ENCODE data around the gene CTNNAL1. TPM values are rescaled to one million over a fixed set of nuclear protein-coding genes. Genes with fewer than 3 reads are reported as not detected.
A peak's percentile ranks its signal among the peaks of the same experiment; 100 is the strongest.

Gene CTNNAL1
- total RNA-seq, 2 donors from 2014 or later: 3.1 to 9.6 TPM

DNA sequence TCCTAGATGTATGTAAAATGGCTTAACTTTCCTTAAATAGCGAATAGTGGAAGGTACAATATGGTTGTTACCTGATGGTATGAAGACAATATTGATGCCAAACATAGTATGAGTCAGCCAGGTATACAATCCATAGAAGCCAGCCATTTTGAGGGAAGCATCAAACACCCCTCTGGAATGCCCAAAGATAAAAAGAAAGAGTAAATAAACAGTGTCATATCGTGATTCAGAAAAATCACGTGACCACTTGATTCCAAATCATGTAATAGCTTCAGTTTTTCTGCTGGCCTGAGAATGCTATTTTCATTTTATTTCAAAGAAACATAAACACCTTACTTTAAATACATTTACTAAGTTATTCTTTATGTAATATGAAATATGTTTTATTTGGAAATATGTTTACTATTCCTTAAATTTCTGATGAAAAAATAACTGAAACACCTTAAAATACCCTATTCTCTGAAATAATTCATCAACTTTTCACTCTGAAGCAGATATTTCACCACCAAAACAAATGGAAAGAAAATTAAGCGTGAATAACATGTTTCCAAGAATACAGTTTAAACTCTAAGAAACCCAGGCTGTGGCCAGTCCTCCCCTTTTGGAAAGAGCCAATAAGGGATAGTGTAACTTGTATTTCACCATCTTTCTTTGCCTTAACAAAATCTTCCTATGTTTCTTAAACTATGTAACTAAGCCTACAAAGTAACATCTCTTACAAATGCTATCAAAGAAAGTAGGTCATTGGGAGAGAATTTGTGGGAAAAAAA is 24.8 kb upstream of the CTNNAL1 start:
- no peak for ATAC-seq
- peaks cover 5% of the 10 kb centered on the region for H3K36me3 Mint-ChIP-seq (ENCODE audit: low read depth)

DNA sequence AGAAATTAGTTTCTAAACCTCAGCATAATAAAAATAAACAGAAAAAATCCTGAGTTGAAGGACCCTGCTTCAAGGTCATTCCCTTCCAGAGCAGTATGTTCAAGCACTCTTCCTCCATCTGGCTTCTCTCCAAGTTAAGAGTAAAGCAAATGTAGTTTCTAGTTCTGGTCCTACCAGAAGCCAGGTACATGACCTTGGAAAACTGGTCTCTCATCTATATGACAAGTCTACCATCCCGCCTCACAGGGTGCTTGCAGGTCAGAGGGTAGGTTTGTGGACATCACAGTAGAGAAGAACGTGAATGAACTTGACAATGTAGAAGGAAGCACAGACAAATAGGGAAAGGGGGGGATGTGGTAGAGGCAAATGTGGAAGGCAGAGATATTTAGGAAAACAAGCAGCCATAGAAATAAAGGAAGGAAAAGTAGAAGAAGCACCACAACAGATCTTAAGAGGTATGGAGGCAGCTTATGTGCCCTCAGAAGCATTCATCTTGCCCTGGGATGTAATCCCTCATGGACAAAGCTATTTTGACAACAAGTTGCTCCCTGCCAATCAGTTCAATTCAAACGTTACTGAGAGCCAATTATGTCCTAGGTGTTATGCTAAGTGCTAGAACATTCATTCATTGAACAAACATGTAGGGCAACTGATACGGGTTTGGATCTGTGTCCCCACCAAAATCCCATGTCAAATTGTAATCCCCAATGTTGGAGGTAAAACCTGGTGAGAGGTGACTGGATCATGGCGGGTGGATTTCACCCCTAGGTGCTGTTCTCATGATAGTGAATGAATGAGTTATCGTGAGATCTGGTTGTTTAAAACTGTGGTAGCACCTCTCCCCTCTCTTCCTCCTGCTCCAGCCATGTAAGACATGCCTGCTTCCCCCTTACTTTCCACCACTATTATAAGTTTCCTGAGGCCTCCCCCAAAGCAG is 23.7 kb upstream of the CTNNAL1 start:
- H3K4me3 Mint-ChIP-seq: no peak overlapping the region
- H3K9me3 ChIP-seq (ENCODE audit: control insufficient read depth, low read length, poor library complexity, severe bottlenecking): no peaks in the 10 kb centered on the region
- peaks cover 5% of the 10 kb centered on the region for H3K36me3 Mint-ChIP-seq (ENCODE audit: low read depth)
- H3K4me1 Mint-ChIP-seq: peaks cover 10% of the 10 kb centered on the region
- no peaks in the 10 kb centered on the region for H3K27me3 Mint-ChIP-seq
- ATAC-seq: no peak
- no peak for DNase-seq
- peak overlapping the region; percentile 67 for H3K27ac Mint-ChIP-seq

More for the DNA sequence above, 24.8 kb upstream of the CTNNAL1 start:
- peak overlapping the region; percentile 67 for H3K27ac Mint-ChIP-seq
- H3K9me3 ChIP-seq (ENCODE audit: control insufficient read depth, low read length, poor library complexity, severe bottlenecking): no peaks in the 10 kb centered on the region
- DNase-seq: no peak
- no peak overlapping the region for H3K4me3 Mint-ChIP-seq
- H3K4me1 Mint-ChIP-seq: peaks cover 10% of the 10 kb centered on the region
- no peaks in the 10 kb centered on the region for H3K27me3 Mint-ChIP-seq

DNA sequence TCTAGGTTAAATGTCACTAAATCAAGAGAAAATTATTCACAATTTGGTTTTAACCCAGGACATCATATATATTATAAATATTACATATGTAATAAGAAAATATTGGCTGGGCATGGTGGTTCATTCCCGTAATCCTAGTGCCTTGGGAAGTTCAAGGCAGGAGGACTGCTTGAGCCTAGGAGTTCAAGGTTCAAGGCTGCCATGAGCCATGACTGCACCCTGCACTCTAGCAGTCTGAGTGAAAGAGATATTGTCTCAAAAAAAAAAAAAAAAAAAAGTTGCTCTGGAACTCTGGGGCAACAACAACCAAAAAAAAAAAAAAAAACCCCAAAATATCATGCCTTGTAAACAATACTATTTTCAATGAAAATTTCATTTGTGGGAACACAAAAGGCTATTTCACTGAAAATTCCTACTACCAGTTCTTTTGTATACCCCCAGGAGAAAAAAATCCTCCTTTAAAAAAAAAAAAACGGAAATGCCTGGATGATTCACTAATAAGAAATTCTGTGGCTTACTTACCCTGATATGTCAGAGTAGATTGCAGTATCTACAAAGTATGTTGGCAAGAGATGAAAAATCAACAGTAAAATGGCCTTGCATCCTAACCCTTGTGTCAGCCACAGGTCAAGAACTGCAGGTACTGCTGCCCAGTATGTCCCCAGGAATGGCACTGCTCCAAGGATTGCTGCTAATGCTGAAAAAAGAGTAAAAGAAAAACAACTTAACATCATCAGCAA is 22.6 kb upstream of the CTNNAL1 start:
- H3K36me3 Mint-ChIP-seq (ENCODE audit: low read depth): peaks cover 5% of the 10 kb centered on the region
- H3K4me3 Mint-ChIP-seq: no peak overlapping the region
- H3K9me3 ChIP-seq (ENCODE audit: control insufficient read depth, low read length, poor library complexity, severe bottlenecking): no peaks in the 10 kb centered on the region
- H3K27me3 Mint-ChIP-seq: no peaks in the 10 kb centered on the region
- peak overlapping the region; percentile 67 for H3K27ac Mint-ChIP-seq
- H3K4me1 Mint-ChIP-seq: peaks cover 10% of the 10 kb centered on the region
- ATAC-seq: no peak
- DNase-seq: no peak

DNA sequence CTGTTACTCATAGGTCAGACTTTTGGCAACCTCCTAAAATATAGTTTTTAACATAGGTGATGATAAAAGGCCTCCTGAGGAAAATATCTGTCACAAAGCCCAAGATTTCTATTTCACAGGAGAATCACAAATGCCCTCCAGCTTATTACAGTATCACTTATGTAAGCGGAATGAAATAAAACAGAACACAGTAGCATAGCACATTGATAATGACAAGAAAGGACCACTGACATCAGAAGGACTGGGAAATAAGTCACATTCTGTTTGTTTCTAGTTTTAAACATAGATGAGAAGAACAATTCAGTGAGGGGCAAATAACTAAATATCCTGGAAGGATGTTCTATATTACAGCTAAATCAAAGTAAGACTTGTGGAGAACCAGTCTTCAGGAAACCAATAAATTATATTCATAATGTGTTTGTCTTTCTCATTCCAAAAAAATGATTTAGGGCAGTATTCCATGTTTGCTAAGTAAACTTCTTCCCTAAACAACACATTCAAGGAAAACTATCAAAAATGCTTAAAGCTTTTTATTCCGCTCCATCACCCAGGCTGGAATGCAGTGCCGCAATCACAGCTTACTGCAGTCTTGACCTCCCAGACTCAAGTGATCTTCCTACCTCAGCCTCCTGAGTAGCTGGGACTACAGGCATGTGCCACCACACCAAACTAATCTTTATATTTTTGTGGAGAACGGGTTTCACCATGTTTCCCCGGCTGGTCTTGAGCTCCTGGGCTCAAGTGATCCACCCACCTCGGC is 20.8 kb upstream of the CTNNAL1 start:
- DNase-seq (no peak), ATAC-seq (no peak)
- peaks cover 3% of the 10 kb centered on the region for H3K36me3 Mint-ChIP-seq (ENCODE audit: low read depth)
- H3K4me1 Mint-ChIP-seq: peaks cover 5% of the 10 kb centered on the region
- H3K27ac Mint-ChIP-seq: peak overlapping the region; percentile 27
- no peaks in the 10 kb centered on the region for H3K9me3 ChIP-seq (ENCODE audit: control insufficient read depth, low read length, poor library complexity, severe bottlenecking)
- H3K27me3 Mint-ChIP-seq: no peaks in the 10 kb centered on the region
- no peak overlapping the region for H3K4me3 Mint-ChIP-seq

DNA sequence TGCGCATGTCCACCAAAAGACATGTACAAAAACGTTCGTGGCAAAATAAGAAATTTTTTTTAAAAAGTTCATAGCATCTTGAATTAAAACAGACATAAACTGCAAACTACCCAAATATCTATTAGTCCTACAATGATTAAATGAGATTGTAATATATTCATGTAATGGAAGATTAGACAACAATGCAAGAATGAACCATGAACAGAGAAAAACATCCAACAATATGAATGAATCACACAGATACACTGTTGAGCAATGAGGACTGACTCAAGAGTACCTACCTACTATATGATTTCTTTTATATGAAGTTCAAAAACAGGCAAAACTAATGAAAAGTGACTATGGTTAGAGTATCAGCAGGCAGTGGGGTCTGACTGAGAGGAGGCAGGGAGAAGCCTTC is 17.9 kb upstream of the CTNNAL1 start:
- H3K9me3 ChIP-seq (ENCODE audit: control insufficient read depth, low read length, poor library complexity, severe bottlenecking): no peaks in the 10 kb centered on the region
- peaks cover 1% of the 10 kb centered on the region for H3K36me3 Mint-ChIP-seq (ENCODE audit: low read depth)
- H3K4me1 Mint-ChIP-seq: peaks cover 4% of the 10 kb centered on the region
- H3K27ac Mint-ChIP-seq: no peak overlapping the region
- no peak overlapping the region for H3K4me3 Mint-ChIP-seq
- no peak for DNase-seq
- ATAC-seq: no peak
- H3K27me3 Mint-ChIP-seq: no peaks in the 10 kb centered on the region

DNA sequence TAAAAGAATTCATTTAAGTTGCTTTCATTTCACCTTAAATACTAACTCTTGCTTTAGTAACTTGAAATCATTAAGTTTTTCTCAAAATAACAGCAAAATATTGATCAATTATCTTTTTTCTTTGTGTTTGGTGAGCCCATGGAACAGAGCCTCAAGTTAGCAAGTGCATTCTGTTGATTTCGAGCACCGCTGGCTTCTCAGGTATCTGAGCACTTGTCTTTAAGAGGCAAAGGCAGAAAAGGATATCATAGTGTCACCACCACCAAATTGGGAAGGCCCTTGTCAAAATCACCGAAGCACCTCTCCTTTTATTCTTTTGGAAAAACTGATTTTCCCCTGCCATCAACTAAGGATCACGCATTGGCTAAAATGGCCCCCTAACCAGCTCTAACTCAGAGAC is 17.1 kb upstream of the CTNNAL1 start:
- Mint-ChIP-seq H3K27me3 (no peaks in the 10 kb centered on the region), H3K4me1 (peaks cover 8% of the 10 kb centered on the region), H3K4me3 (no peak overlapping the region), H3K27ac (no peak overlapping the region), H3K36me3 (ENCODE audit: low read depth) (peaks cover 4% of the 10 kb centered on the region)
- H3K9me3 ChIP-seq (ENCODE audit: control insufficient read depth, low read length, poor library complexity, severe bottlenecking): no peaks in the 10 kb centered on the region
- no peak for ATAC-seq
- DNase-seq: no peak

DNA sequence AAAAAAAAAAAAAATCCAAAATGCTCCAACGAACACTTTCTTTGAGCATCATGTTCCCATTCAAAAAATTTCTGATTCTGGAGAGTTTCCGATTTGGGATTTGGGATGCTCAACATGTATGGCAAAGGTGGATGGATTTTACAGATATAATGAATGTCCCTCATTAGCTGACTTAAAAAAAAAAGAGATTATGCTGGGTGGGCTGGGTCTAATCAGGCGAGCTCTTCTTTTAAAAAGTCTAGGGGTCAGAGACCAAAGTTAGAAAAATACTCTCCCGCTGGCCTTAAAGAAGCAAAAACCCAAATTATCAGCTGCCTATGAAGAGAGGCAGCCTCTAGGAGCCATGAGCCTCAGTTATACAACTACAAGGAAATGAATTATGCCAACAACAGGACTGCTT is 15.2 kb upstream of the CTNNAL1 start:
- H3K36me3 Mint-ChIP-seq (ENCODE audit: low read depth): peaks cover 4% of the 10 kb centered on the region

DNA sequence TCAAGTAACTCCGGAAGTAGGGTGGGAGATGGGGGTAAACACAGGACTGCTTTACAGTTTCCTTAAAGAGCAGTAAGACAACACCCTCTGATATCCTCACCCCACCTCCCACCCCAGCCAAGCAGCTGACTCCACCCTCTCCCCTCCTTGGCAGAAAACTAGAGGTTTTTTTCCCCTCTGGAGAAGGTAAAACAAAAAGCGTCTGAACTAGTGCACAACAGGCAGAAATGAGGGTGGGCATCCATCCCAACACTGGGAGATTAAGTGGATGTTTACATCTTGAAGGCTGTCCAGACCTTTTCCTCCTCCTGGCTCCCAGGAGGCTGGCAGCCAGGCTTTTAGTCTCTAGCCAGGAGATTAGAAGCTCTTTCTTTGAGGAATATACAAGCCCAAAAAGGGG is 13.9 kb upstream of the CTNNAL1 start:
- H3K9me3 ChIP-seq (ENCODE audit: control insufficient read depth, low read length, poor library complexity, severe bottlenecking): no peaks in the 10 kb centered on the region
- Mint-ChIP-seq H3K4me1 (peaks cover 19% of the 10 kb centered on the region), H3K36me3 (ENCODE audit: low read depth) (peaks cover 4% of the 10 kb centered on the region), H3K4me3 (no peak overlapping the region), H3K27ac (peak overlapping the region; percentile 73), H3K27me3 (no peaks in the 10 kb centered on the region)
- DNase-seq: no peak
- ATAC-seq: no peak

More for the DNA sequence above, 15.2 kb upstream of the CTNNAL1 start:
- H3K27ac Mint-ChIP-seq: no peak overlapping the region
- no peaks in the 10 kb centered on the region for H3K27me3 Mint-ChIP-seq
- H3K9me3 ChIP-seq (ENCODE audit: control insufficient read depth, low read length, poor library complexity, severe bottlenecking): no peaks in the 10 kb centered on the region
- H3K4me1 Mint-ChIP-seq: peaks cover 17% of the 10 kb centered on the region
- no peak for ATAC-seq
- no peak overlapping the region for H3K4me3 Mint-ChIP-seq
- no peak for DNase-seq

DNA sequence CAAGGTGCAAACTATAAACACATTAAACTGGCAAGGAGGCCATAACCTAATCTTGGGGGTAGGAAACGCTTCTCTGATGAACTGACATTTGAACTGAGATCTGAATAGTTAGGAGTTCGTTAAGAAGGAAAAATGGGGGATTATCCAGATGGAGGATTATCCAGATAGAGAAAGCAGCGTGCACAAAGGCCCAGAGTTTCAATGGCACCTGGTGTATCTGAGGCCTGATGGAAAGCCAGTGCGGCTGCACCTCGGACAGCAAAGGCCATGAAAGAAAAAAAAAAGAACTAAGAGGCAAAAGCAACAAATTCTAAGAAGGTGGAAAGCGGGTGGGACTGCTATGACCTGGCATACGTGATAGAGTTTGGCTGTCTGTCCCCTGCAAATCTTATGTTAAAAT is 13.0 kb upstream of the CTNNAL1 start:
- no peaks in the 10 kb centered on the region for H3K9me3 ChIP-seq (ENCODE audit: control insufficient read depth, low read length, poor library complexity, severe bottlenecking)
- DNase-seq: no peak
- Mint-ChIP-seq H3K27ac (peak overlapping the region; percentile 73), H3K27me3 (no peaks in the 10 kb centered on the region), H3K4me3 (no peak overlapping the region), H3K4me1 (peaks cover 19% of the 10 kb centered on the region), H3K36me3 (ENCODE audit: low read depth) (peaks cover 4% of the 10 kb centered on the region)
- ATAC-seq: no peak

DNA sequence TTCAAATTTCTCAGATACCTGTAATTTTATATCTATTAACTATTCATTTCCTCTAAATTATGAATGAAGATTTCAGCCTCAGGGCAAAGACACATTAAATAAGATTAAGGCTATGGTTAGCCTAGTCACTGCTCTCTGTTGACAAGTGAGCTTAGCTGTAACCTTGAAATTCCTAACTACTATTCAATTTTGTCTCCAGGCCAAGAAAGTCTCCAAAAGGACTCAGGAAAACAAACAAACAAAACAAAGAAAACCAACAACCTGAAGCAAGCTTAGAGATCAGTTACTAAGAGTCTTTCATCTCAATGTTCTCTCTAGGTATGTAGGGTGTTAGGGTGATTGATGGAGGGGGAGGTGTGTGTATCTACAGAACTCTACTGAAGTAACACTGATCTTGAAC is 9.6 kb upstream of the CTNNAL1 start:
- H3K27ac Mint-ChIP-seq: peak overlapping the region; percentile 29
- H3K4me3 Mint-ChIP-seq: no peak overlapping the region
- peaks cover 21% of the 10 kb centered on the region for H3K4me1 Mint-ChIP-seq
- H3K36me3 Mint-ChIP-seq (ENCODE audit: low read depth): peaks cover 4% of the 10 kb centered on the region
- DNase-seq (no peak), ATAC-seq (no peak)
- H3K27me3 Mint-ChIP-seq: no peaks in the 10 kb centered on the region
- no peaks in the 10 kb centered on the region for H3K9me3 ChIP-seq (ENCODE audit: control insufficient read depth, low read length, poor library complexity, severe bottlenecking)

DNA sequence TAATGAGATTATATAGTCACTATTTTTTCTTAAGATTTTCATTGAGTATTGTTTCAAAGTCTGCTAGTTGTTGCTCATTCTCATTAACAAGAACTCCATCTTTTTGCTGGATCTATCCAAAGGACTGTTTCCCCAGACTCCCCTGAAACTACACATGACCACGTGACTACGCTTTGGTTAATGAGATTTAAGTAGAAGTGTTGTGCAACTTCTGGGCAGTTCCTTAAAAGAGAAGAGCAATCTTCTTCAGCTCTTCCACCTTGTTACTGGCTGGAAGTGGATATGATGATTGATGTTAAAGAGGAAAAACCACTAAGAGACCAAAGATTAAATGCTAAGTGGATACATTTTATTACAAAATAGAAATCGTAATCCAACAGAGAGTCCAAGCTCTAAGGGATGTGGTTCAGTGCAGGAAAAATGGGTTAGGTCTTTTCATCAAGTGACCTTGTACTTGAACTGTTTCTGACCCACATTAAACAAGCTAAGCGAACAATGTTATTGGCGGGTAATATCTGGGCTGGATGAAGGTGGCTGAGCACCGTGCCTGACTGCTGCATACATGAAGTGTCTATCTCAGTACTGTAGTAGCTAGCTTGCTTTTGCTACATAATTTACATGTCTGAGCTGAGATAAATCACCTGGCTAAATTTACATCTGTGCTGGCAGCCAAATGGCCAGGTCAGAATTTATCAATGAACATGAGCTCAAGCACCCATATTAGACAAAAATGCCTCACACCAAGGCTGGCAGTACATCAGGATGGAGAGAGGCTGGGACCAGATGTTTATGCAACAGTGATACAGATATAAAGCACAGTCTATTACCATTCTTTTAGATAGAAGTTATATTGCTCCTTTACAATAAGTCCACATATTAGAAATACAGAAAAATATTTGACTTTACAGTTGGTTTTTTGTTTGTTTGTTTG is 7.5 kb upstream of the CTNNAL1 start:
- H3K4me3 Mint-ChIP-seq: no peak overlapping the region
- H3K9me3 ChIP-seq (ENCODE audit: control insufficient read depth, low read length, poor library complexity, severe bottlenecking): no peaks in the 10 kb centered on the region
- H3K27me3 Mint-ChIP-seq: no peaks in the 10 kb centered on the region
- DNase-seq (no peak), ATAC-seq (no peak)
- H3K36me3 Mint-ChIP-seq (ENCODE audit: low read depth): no peaks in the 10 kb centered on the region
- H3K4me1 Mint-ChIP-seq: peaks cover 14% of the 10 kb centered on the region
- peak overlapping the region; percentile 39 for H3K27ac Mint-ChIP-seq

DNA sequence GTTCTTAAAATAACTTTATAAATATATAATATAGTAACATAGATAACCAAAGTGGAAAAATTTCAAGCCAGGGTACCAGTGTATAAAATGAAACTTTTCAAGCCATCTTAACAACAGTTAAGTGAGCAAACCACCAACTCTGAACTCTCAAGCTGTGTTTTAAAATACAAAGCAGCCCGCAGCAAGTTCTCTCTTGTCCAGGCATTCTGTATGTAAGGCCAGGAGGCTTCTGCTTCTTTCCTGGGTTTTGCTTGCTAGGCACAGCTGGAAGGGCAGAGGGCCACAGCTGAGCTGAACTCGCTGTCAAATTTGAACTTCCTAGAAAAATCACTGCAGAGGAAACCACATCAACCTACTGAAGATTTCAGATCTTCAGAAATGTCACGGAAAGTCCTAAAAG is 6.8 kb upstream of the CTNNAL1 start:
- no peak for DNase-seq
- Mint-ChIP-seq H3K36me3 (ENCODE audit: low read depth) (no peaks in the 10 kb centered on the region), H3K27ac (no peak overlapping the region), H3K4me1 (peaks cover 14% of the 10 kb centered on the region), H3K27me3 (no peaks in the 10 kb centered on the region), H3K4me3 (no peak overlapping the region)
- no peaks in the 10 kb centered on the region for H3K9me3 ChIP-seq (ENCODE audit: control insufficient read depth, low read length, poor library complexity, severe bottlenecking)
- no peak for ATAC-seq

All from T-helper 17 cell (primary cell).